Panc1 (cell line): ENCODE measurements around the gene PTK7.

ENCODE experiments used
- CTCF ChIP-seq: fragments of 450-650 bp; IDR thresholded peaks from 2 replicates; pipeline ENCODE4 v1.5.1; 2017; ENCODE audit warnings: mild to moderate bottlenecking
- POLR2AphosphoS5 ChIP-seq: IDR thresholded peaks from 2 replicates; pipeline ENCODE4 v1.6.1; 2012; ENCODE audit warnings: mild to moderate bottlenecking, low read depth, low read length, moderate library complexity
- SIN3A ChIP-seq: IDR thresholded peaks from 2 replicates; pipeline ENCODE4 v1.6.1; 2012; ENCODE audit warnings: low read depth, mild to moderate bottlenecking, low read length, moderate library complexity, borderline replicate concordance; ENCODE audit not compliant: insufficient read depth
- TF ChIP-seq, protein P1 (sequence below), 2 experiments: IDR thresholded peaks; 2 replicates each; pipeline ENCODE4 v1.6.1; 2011 to 2012; ENCODE audit warnings: low read depth in 2 of 2, control low read depth in 1 of 2, low read length in 1 of 2, mild to moderate bottlenecking in 1 of 2, moderate library complexity in 1 of 2; ENCODE audit not compliant: insufficient read depth in 1 of 2

DNA sequence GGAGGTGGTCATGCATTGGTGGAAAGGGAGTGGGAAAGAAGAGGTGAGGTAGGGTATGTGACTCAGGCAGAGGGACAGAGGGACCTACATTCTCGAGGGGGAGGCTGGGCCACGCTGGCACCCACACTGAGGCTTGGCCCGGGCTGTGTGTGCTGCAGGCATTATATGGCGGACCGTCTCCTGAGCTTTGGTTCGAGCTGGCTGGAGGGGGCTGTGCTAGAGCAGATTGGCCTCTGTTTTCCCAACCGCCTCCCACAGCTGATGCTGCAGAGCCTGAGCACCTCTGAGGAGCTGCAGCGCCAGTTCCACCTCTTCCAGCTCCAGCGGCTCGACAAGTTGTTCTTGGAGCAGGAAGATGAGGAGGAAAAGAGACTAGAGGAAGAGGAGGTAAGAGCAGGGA is 129.7 kb downstream of the PTK7 start:
- TF ChIP-seq POLR2AphosphoS5 (no peak), CTCF (no peak), SIN3A (no peak)
- TF ChIP-seq, protein P1, sequence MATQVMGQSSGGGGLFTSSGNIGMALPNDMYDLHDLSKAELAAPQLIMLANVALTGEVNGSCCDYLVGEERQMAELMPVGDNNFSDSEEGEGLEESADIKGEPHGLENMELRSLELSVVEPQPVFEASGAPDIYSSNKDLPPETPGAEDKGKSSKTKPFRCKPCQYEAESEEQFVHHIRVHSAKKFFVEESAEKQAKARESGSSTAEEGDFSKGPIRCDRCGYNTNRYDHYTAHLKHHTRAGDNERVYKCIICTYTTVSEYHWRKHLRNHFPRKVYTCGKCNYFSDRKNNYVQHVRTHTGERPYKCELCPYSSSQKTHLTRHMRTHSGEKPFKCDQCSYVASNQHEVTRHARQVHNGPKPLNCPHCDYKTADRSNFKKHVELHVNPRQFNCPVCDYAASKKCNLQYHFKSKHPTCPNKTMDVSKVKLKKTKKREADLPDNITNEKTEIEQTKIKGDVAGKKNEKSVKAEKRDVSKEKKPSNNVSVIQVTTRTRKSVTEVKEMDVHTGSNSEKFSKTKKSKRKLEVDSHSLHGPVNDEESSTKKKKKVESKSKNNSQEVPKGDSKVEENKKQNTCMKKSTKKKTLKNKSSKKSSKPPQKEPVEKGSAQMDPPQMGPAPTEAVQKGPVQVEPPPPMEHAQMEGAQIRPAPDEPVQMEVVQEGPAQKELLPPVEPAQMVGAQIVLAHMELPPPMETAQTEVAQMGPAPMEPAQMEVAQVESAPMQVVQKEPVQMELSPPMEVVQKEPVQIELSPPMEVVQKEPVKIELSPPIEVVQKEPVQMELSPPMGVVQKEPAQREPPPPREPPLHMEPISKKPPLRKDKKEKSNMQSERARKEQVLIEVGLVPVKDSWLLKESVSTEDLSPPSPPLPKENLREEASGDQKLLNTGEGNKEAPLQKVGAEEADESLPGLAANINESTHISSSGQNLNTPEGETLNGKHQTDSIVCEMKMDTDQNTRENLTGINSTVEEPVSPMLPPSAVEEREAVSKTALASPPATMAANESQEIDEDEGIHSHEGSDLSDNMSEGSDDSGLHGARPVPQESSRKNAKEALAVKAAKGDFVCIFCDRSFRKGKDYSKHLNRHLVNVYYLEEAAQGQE (IDR thresholded peaks at IDR 0.05; ENCODE audit: insufficient read depth in 1 of 2, low read depth in 2 of 2, low read length in 1 of 2), result no peak
